Activated CD4-positive, alpha-beta memory T cell treated with anti-CD3 and anti-CD28 coated beads, Interleukin-2, amount 10 ng/mL, durations not matched to agents 7 days and 5 days (primary cell): ENCODE results near the gene ADAMTS15. TPM values are rescaled to one million over a fixed set of nuclear protein-coding genes. Genes with fewer than 3 reads are reported as not detected.

Experiments
- CTCF ChIA-PET: fragments of 350-600 bp; sonication (Branson Sonifier 250); formaldehyde crosslinking; loops from one replicate; lab custom pipeline; 2021; ENCODE audit warnings: antibody characterized with exemption, inconsistent platforms; lab: Charles Lee
- POLR2A ChIA-PET: fragments of 350-600 bp; sonication (Branson Sonifier 250); formaldehyde crosslinking; loops from one replicate; lab custom pipeline; 2021; ENCODE audit warnings: antibody characterized with exemption; lab: Charles Lee
- DNase-seq: peaks from one replicate; pipeline ENCODE4 v3.0.0-alpha.2; 2020
- H3K27ac Mint-ChIP-seq: one replicate; pipeline ENCODE4 v1.8.0; 2021; ENCODE audit warnings: mild to moderate bottlenecking, mixed read lengths
- H3K27me3 Mint-ChIP-seq: one replicate; pipeline ENCODE4 v1.8.0; 2021; ENCODE audit warnings: mixed read lengths
- H3K36me3 Mint-ChIP-seq: one replicate; pipeline ENCODE4 v1.8.0; 2021; ENCODE audit warnings: low read depth, mixed read lengths
- H3K4me1 Mint-ChIP-seq: one replicate; pipeline ENCODE4 v1.8.0; 2021; ENCODE audit warnings: mixed read lengths
- H3K4me3 Mint-ChIP-seq: one replicate; pipeline ENCODE4 v1.8.0; 2021; ENCODE audit warnings: mild to moderate bottlenecking, mixed read lengths
- H3K9me3 Mint-ChIP-seq: one replicate; pipeline ENCODE4 v1.8.0; 2021; ENCODE audit warnings: mixed read lengths
- total RNA-seq, 2 experiments: library from RNA; stranded (reverse); gene quantifications; one replicate each; pipeline ENCODE4 v1.2.3, GENCODE V29; 2021

Gene ADAMTS15
- total RNA-seq, 2 experiments from 2014 or later: not detected

- Mint-ChIP-seq H3K27me3 (peaks cover 3% of the 10 kb centered on the region), H3K4me1 (no peaks in the 10 kb centered on the region), H3K9me3 (no peaks in the 10 kb centered on the region), H3K4me3 (no peak overlapping the region), H3K27ac (no peak overlapping the region), H3K36me3 (no peaks in the 10 kb centered on the region)
- DNase-seq: no peak
- ChIA-PET CTCF (interaction anchor here (1.0 kb wide), 1 partner anchor 351 kb away, joined by 3 read pairs; no protein-coding TSS in a partner anchor), POLR2A (no interaction called here)
Observed at GRCh38 chr11:130511765-130512164, 63.3 kb downstream of the ADAMTS15 start.

- Mint-ChIP-seq H3K27me3 (peaks cover 3% of the 10 kb centered on the region), H3K36me3 (no peaks in the 10 kb centered on the region), H3K4me1 (no peaks in the 10 kb centered on the region), H3K27ac (no peak overlapping the region), H3K9me3 (no peaks in the 10 kb centered on the region), H3K4me3 (no peak overlapping the region)
- ChIA-PET POLR2A (no interaction called here), CTCF (no interaction called here)
- no peak for DNase-seq
Observed at GRCh38 chr11:130512662-130513061, 64.2 kb downstream of the ADAMTS15 start.

- H3K4me3 Mint-ChIP-seq: no peak overlapping the region
- H3K27ac Mint-ChIP-seq: no peak overlapping the region
- H3K27me3 Mint-ChIP-seq: peaks cover 3% of the 10 kb centered on the region
- ChIA-PET POLR2A (no interaction called here), CTCF (no interaction called here)
- no peak for DNase-seq
- no peaks in the 10 kb centered on the region for H3K4me1 Mint-ChIP-seq
- H3K36me3 Mint-ChIP-seq: no peaks in the 10 kb centered on the region
- H3K9me3 Mint-ChIP-seq: no peaks in the 10 kb centered on the region
Observed at GRCh38 chr11:130513132-130513531, 64.7 kb downstream of the ADAMTS15 start.

- POLR2A ChIA-PET: no interaction called here
- Mint-ChIP-seq H3K27ac (no peak overlapping the region), H3K4me3 (no peak overlapping the region), H3K36me3 (no peaks in the 10 kb centered on the region), H3K4me1 (no peaks in the 10 kb centered on the region), H3K27me3 (peaks cover 3% of the 10 kb centered on the region), H3K9me3 (no peaks in the 10 kb centered on the region)
- CTCF ChIA-PET: no interaction called here
- no peak for DNase-seq
Observed at GRCh38 chr11:130514316-130514715, 65.9 kb downstream of the ADAMTS15 start.

GRCh38 chr11:130514851-130515250 lies 66.4 kb downstream of the ADAMTS15 start:
- peaks cover 3% of the 10 kb centered on the region for H3K27me3 Mint-ChIP-seq
- H3K4me1 Mint-ChIP-seq: no peaks in the 10 kb centered on the region
- CTCF ChIA-PET: no interaction called here
- no peaks in the 10 kb centered on the region for H3K9me3 Mint-ChIP-seq
- POLR2A ChIA-PET: no interaction called here
- H3K27ac Mint-ChIP-seq: no peak overlapping the region
- no peak overlapping the region for H3K4me3 Mint-ChIP-seq
- H3K36me3 Mint-ChIP-seq: no peaks in the 10 kb centered on the region
- no peak for DNase-seq

GRCh38 chr11:130515829-130516553 lies 67.5 kb downstream of the ADAMTS15 start:
- ChIA-PET CTCF (no interaction called here), POLR2A (no interaction called here)
- no peak for DNase-seq
- no peak overlapping the region for H3K27ac Mint-ChIP-seq
- H3K4me1 Mint-ChIP-seq: no peaks in the 10 kb centered on the region
- H3K9me3 Mint-ChIP-seq: no peaks in the 10 kb centered on the region
- no peaks in the 10 kb centered on the region for H3K36me3 Mint-ChIP-seq
- no peak overlapping the region for H3K4me3 Mint-ChIP-seq
- H3K27me3 Mint-ChIP-seq: no peaks in the 10 kb centered on the region

- H3K4me3 Mint-ChIP-seq: no peak overlapping the region
- ChIA-PET CTCF (no interaction called here), POLR2A (no interaction called here)
- H3K27ac Mint-ChIP-seq: no peak overlapping the region
- H3K36me3 Mint-ChIP-seq: no peaks in the 10 kb centered on the region
- H3K27me3 Mint-ChIP-seq: no peaks in the 10 kb centered on the region
- no peaks in the 10 kb centered on the region for H3K4me1 Mint-ChIP-seq
- DNase-seq: no peak
- H3K9me3 Mint-ChIP-seq: no peaks in the 10 kb centered on the region
Observed at GRCh38 chr11:130516554-130517505, 68.4 kb downstream of the ADAMTS15 start.

GRCh38 chr11:130518164-130518680 lies 69.8 kb downstream of the ADAMTS15 start:
- DNase-seq: no peak
- H3K4me3 Mint-ChIP-seq: no peak overlapping the region
- ChIA-PET CTCF (no interaction called here), POLR2A (no interaction called here)
- no peaks in the 10 kb centered on the region for H3K9me3 Mint-ChIP-seq
- no peaks in the 10 kb centered on the region for H3K36me3 Mint-ChIP-seq
- no peaks in the 10 kb centered on the region for H3K4me1 Mint-ChIP-seq
- no peak overlapping the region for H3K27ac Mint-ChIP-seq
- H3K27me3 Mint-ChIP-seq: no peaks in the 10 kb centered on the region

- DNase-seq: no peak
- no peaks in the 10 kb centered on the region for H3K27me3 Mint-ChIP-seq
- H3K27ac Mint-ChIP-seq: no peak overlapping the region
- CTCF ChIA-PET: no interaction called here
- H3K4me1 Mint-ChIP-seq: no peaks in the 10 kb centered on the region
- POLR2A ChIA-PET: no interaction called here
- H3K9me3 Mint-ChIP-seq: no peaks in the 10 kb centered on the region
- no peak overlapping the region for H3K4me3 Mint-ChIP-seq
- H3K36me3 Mint-ChIP-seq: no peaks in the 10 kb centered on the region
Observed at GRCh38 chr11:130519128-130519932, 70.9 kb downstream of the ADAMTS15 start.

GRCh38 chr11:130520271-130520671 lies 71.8 kb downstream of the ADAMTS15 start:
- no peaks in the 10 kb centered on the region for H3K4me1 Mint-ChIP-seq
- no peak overlapping the region for H3K27ac Mint-ChIP-seq
- CTCF ChIA-PET: no interaction called here
- H3K9me3 Mint-ChIP-seq: no peaks in the 10 kb centered on the region
- POLR2A ChIA-PET: no interaction called here
- H3K27me3 Mint-ChIP-seq: peaks cover 5% of the 10 kb centered on the region
- DNase-seq: no peak
- H3K36me3 Mint-ChIP-seq: no peaks in the 10 kb centered on the region
- no peak overlapping the region for H3K4me3 Mint-ChIP-seq

GRCh38 chr11:130522284-130522961 lies 74.0 kb downstream of the ADAMTS15 start:
- POLR2A ChIA-PET: no interaction called here
- DNase-seq: no peak
- H3K27me3 Mint-ChIP-seq: peaks cover 18% of the 10 kb centered on the region
- no peaks in the 10 kb centered on the region for H3K9me3 Mint-ChIP-seq
- no peaks in the 10 kb centered on the region for H3K36me3 Mint-ChIP-seq
- H3K27ac Mint-ChIP-seq: no peak overlapping the region
- no peaks in the 10 kb centered on the region for H3K4me1 Mint-ChIP-seq
- no peak overlapping the region for H3K4me3 Mint-ChIP-seq
- CTCF ChIA-PET: no interaction called here

- Mint-ChIP-seq H3K27ac (no peak overlapping the region), H3K27me3 (peaks cover 18% of the 10 kb centered on the region), H3K9me3 (no peaks in the 10 kb centered on the region), H3K4me3 (no peak overlapping the region), H3K36me3 (no peaks in the 10 kb centered on the region), H3K4me1 (no peaks in the 10 kb centered on the region)
- ChIA-PET POLR2A (no interaction called here), CTCF (no interaction called here)
- no peak for DNase-seq
Observed at GRCh38 chr11:130523166-130523565, 74.7 kb downstream of the ADAMTS15 start.
